Sigmoid colon (tissue), 4 donors: Measurements from ENCODE around the gene LTBP3.

Source experiments
- POLR2A ChIP-seq, 2 donors: fragments of 450-650 bp; IDR thresholded peaks; one replicate each; pipeline ENCODE4 v1.6.1; 2016; ENCODE audit warnings: antibody characterized with exemption in 2 of 2, mild to moderate bottlenecking in 2 of 2, moderate library complexity in 2 of 2
- POLR2AphosphoS5 ChIP-seq, 4 donors: sonication (generic); formaldehyde crosslinking; IDR thresholded peaks; one replicate each; pipeline ENCODE4 v1.6.1; 2017; ENCODE audit warnings: antibody characterized with exemption in 4 of 4
- TF ChIP-seq, protein P1 (sequence below), 4 experiments: fragments of 450-650 bp in 3 of 4; fragments of 200-600 bp in 1 of 4; IDR thresholded peaks; one replicate each; pipeline ENCODE4 v1.5.1; 2016 to 2019; ENCODE audit warnings: antibody characterized with exemption in 4 of 4, mild to moderate bottlenecking in 3 of 4, moderate library complexity in 2 of 4

DNA sequence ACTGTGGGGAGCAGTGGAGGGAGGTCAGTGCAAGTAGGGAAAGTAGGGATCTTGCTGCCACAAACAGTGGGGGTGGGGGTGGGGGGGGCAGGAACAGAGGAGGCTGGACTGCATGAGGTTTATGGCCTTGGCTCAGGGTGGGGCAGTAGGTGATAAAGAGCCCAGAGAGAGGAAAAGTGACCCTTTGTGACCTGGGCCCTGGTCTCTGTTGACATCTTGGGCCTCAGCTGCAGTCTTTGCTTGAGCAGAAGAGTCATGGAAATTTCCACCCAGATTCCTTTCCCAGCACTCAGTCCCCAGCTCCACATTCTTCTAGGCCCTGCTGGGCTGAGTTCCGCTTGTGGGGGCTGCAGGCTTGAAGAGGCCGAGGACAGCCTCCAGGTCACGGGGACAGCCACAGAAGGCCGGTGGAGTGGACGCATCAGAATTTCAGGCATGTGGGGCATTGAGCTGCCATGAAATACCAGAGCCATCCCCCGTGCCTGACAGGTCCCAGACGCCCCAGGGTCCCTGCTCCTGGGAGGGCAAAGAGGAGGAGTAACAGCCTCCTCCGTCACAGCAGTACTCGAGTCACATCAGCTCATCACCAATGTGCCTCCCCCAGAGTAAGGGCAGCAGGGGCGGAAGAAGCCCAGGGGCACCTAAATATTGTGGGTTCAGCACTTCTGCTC is 69.0 kb downstream of the LTBP3 start:
- TF ChIP-seq, protein P1, sequence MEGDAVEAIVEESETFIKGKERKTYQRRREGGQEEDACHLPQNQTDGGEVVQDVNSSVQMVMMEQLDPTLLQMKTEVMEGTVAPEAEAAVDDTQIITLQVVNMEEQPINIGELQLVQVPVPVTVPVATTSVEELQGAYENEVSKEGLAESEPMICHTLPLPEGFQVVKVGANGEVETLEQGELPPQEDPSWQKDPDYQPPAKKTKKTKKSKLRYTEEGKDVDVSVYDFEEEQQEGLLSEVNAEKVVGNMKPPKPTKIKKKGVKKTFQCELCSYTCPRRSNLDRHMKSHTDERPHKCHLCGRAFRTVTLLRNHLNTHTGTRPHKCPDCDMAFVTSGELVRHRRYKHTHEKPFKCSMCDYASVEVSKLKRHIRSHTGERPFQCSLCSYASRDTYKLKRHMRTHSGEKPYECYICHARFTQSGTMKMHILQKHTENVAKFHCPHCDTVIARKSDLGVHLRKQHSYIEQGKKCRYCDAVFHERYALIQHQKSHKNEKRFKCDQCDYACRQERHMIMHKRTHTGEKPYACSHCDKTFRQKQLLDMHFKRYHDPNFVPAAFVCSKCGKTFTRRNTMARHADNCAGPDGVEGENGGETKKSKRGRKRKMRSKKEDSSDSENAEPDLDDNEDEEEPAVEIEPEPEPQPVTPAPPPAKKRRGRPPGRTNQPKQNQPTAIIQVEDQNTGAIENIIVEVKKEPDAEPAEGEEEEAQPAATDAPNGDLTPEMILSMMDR (IDR thresholded peaks at IDR 0.05) = no peak
- TF ChIP-seq POLR2A (IDR thresholded peaks at IDR 0.05) (no peak), POLR2AphosphoS5 (IDR thresholded peaks at IDR 0.05) (peak; percentile 49 to 74 (median 66))
